Mesothelial cell of epicardium (in vitro differentiated cells): ENCODE measurements around the gene KLHL35. TPM values are rescaled to one million over a fixed set of nuclear protein-coding genes. Genes with fewer than 3 reads are reported as not detected.

Source experiments
- DNase-seq, 2 experiments: peaks; one replicate each; pipeline ENCODE4 v3.0.0; 2021; ENCODE audit warnings: low spot score in 2 of 2; ENCODE audit not compliant: unreplicated experiment in 2 of 2
- H3K27ac Mint-ChIP-seq: 2 replicates; pipeline ENCODE4 v1.8.0; 2021; ENCODE audit warnings: mixed read lengths
- H3K27me3 Mint-ChIP-seq: 2 replicates; pipeline ENCODE4 v1.8.0; 2021; ENCODE audit warnings: low read depth, mixed read lengths
- H3K36me3 Mint-ChIP-seq: 2 replicates; pipeline ENCODE4 v1.8.0; 2021; ENCODE audit warnings: mixed read lengths
- H3K4me1 Mint-ChIP-seq: 2 replicates; pipeline ENCODE4 v1.8.0; 2021; ENCODE audit warnings: mixed read lengths
- H3K4me3 Mint-ChIP-seq: 2 replicates; pipeline ENCODE4 v1.8.0; 2021; ENCODE audit warnings: mild to moderate bottlenecking, moderate library complexity, mixed read lengths
- H3K9me3 Mint-ChIP-seq: 2 replicates; pipeline ENCODE4 v1.8.0; 2021; ENCODE audit warnings: mixed read lengths
- CTCF ChIP-seq: fragments of 200-600 bp; sonication (generic); IDR thresholded peaks from one replicate; pipeline ENCODE4 v1.5.0; 2021; ENCODE audit warnings: antibody characterized with exemption; ENCODE audit not compliant: unreplicated experiment
- total RNA-seq: library from RNA; stranded (reverse); gene quantifications from 3 replicates; pipeline ENCODE4 v1.2.1, GENCODE V29; 2021

The KLHL35 gene
- total RNA-seq, 1 donor from 2014 or later = 0.67 TPM

- TF ChIP-seq CTCF = no peak
- Mint-ChIP-seq H3K4me3 (no peak overlapping the region), H3K4me1 (peaks cover 44% of the 10 kb centered on the region), H3K36me3 (no peaks in the 10 kb centered on the region), H3K9me3 (no peaks in the 10 kb centered on the region), H3K27me3 (no peaks in the 10 kb centered on the region), H3K27ac (no peak overlapping the region)
- no peak for DNase-seq
These were observed 38.4 kb upstream of the KLHL35 start for GRCh38 chr11:75471176-75471973.

- no peaks in the 10 kb centered on the region for H3K36me3 Mint-ChIP-seq
- H3K4me3 Mint-ChIP-seq = no peak overlapping the region
- H3K27ac Mint-ChIP-seq = no peak overlapping the region
- peaks cover 45% of the 10 kb centered on the region for H3K4me1 Mint-ChIP-seq
- no peaks in the 10 kb centered on the region for H3K9me3 Mint-ChIP-seq
- no peak for DNase-seq
- TF ChIP-seq CTCF = no peak
- no peaks in the 10 kb centered on the region for H3K27me3 Mint-ChIP-seq
These were observed 37.6 kb upstream of the KLHL35 start for GRCh38 chr11:75470476-75471080.

GRCh38 chr11:75469785-75470405 is 36.9 kb upstream of the KLHL35 start:
- no peaks in the 10 kb centered on the region for H3K9me3 Mint-ChIP-seq
- H3K27me3 Mint-ChIP-seq = no peaks in the 10 kb centered on the region
- no peak for TF ChIP-seq CTCF
- H3K4me1 Mint-ChIP-seq = peaks cover 45% of the 10 kb centered on the region
- no peaks in the 10 kb centered on the region for H3K36me3 Mint-ChIP-seq
- DNase-seq = no peak
- H3K27ac Mint-ChIP-seq = no peak overlapping the region
- H3K4me3 Mint-ChIP-seq = no peak overlapping the region

GRCh38 chr11:75468534-75469340 is 35.7 kb upstream of the KLHL35 start:
- Mint-ChIP-seq H3K4me1 (peaks cover 44% of the 10 kb centered on the region), H3K36me3 (no peaks in the 10 kb centered on the region), H3K4me3 (no peak overlapping the region), H3K9me3 (no peaks in the 10 kb centered on the region), H3K27ac (peak overlapping the region; percentile 51), H3K27me3 (no peaks in the 10 kb centered on the region)
- DNase-seq = no peak
- no peak for TF ChIP-seq CTCF

- no peaks in the 10 kb centered on the region for H3K36me3 Mint-ChIP-seq
- no peak for DNase-seq
- H3K27ac Mint-ChIP-seq = no peak overlapping the region
- no peaks in the 10 kb centered on the region for H3K9me3 Mint-ChIP-seq
- no peak overlapping the region for H3K4me3 Mint-ChIP-seq
- peaks cover 53% of the 10 kb centered on the region for H3K4me1 Mint-ChIP-seq
- H3K27me3 Mint-ChIP-seq = no peaks in the 10 kb centered on the region
- TF ChIP-seq CTCF = no peak
These were observed 34.9 kb upstream of the KLHL35 start for GRCh38 chr11:75467881-75468280.
